Measurements from ENCODE around the gene DHCR7. TPM values are rescaled to one million over a fixed set of nuclear protein-coding genes. Genes with fewer than 3 reads are reported as not detected.
"Not testable (repeated sequence)": the region's sequence is repeated elsewhere in the genome, so short reads cannot be mapped to it uniquely, and the experiment has no call there.

DHCR7 gene
- polyA plus RNA-seq, 1 of the 3 experiments (the other 2 are of a cell fraction) = 21.4 TPM

DNA sequence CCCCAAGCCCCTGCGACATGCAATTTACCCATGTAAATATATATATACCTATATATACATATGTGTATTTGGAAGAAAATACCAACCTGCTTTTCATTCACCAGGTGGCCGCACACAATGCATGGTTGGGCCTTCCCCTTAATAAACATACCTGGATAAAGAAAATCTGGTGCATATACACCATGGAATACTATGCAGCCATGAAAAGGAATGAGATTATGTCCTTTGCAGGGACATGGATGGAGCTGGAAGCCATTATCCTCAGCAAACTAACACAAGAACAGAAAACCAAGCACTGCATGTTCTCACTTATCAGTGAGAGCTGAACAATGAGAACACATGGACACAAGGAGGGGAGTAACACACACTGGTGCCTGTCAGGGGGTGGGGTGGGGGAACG is 25.9 kb downstream of the DHCR7 start:
- H3K9ac ChIP-seq; H3K79me2 ChIP-seq (ENCODE audit: insufficient read depth); H3K4me1 ChIP-seq (ENCODE audit: control insufficient read depth in 1 of 2, insufficient read depth in 2 of 2, low read depth in 1 of 2, low read length in 1 of 2); H3K4me3 ChIP-seq (ENCODE audit: low read depth in 2 of 2, low read length in 1 of 2); H4K20me1 ChIP-seq (ENCODE audit: insufficient read depth); H2AFZ ChIP-seq (ENCODE audit: low read depth); H3K9me3 ChIP-seq; POLR2A ChIA-PET; H3K4me2 ChIP-seq; H3K36me3 ChIP-seq (replicated peaks in 1 of 2; ENCODE audit: control insufficient read depth in 1 of 2, insufficient read depth in 2 of 2, low read length in 1 of 2); H3K27ac ChIP-seq (ENCODE audit: low read depth in 2 of 2, low read length in 1 of 2); H3K27me3 ChIP-seq (ENCODE audit: insufficient read depth); H3F3A ChIP-seq (replicated peaks; ENCODE audit: insufficient read depth); H3K9me2 ChIP-seq; DNase-seq: not testable (repeated sequence)
- CTCF ChIA-PET = interaction anchor here (1.5 kb wide), 1 partner anchor 335 kb away, joined by 4 read pairs; no protein-coding TSS in a partner anchor
- 45% methylated on average over 3 of the region's 3 CpGs for WGBS (ENCODE audit: low lambda C conversion rate)

DNA sequence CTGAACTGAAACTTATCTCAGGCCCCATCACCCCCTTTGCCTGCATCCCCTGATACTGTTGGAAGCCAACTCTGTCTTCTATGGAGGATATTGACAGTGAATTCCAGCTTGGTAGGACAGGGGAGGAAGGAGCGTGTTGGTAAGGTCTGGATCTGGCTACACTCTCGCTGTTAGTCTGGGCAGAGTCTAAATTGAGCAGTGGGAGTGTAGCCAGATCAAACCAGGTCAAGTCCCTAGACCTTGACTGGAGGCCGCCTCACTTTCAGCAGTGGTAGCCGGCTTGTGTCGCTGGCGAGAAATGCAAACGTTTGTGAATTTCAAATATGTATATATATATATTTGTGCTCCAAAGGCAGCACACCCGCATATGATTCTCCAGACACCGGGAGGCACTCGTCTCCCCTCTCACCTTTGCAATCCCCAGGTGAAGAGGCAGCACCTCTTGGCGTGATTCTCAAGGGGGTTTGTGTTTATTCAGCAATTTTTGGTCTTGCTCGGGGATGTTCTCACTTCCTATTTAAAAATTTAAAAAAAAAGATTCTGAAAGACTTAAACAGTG is 26.7 kb downstream of the DHCR7 start:
- Histone ChIP-seq H3K4me1 (ENCODE audit: control insufficient read depth in 1 of 2, insufficient read depth in 2 of 2, low read depth in 1 of 2, low read length in 1 of 2) (no peaks in the 10 kb centered on the region; a peak in 1 of 4 replicates), H3K4me3 (ENCODE audit: low read depth in 2 of 2, low read length in 1 of 2) (no peak overlapping the region), H4K20me1 (ENCODE audit: insufficient read depth) (no peaks in the 10 kb centered on the region), H2AFZ (ENCODE audit: low read depth) (no peak overlapping the region), H3K9me3 (no peaks in the 10 kb centered on the region), H3K36me3 (replicated peaks in 1 of 2; ENCODE audit: control insufficient read depth in 1 of 2, insufficient read depth in 2 of 2, low read length in 1 of 2) (no peaks in the 10 kb centered on the region), H3F3A (replicated peaks; ENCODE audit: insufficient read depth) (no peaks in the 10 kb centered on the region), H3K27me3 (ENCODE audit: insufficient read depth) (no peaks in the 10 kb centered on the region), H3K9ac (no peak overlapping the region), H3K9me2 (no peaks in the 10 kb centered on the region), H3K79me2 (ENCODE audit: insufficient read depth) (no peaks in the 10 kb centered on the region), H3K4me2 (no peak overlapping the region), H3K27ac (ENCODE audit: low read depth in 2 of 2, low read length in 1 of 2) (no peak overlapping the region)
- DNase-seq = no peak
- POLR2A ChIA-PET = no interaction called here
- CTCF ChIA-PET = interaction anchor here (0.6 to 1.7 kb wide), 4 partner anchors 27 to 334 kb away, joined by 3 to 9 read pairs (median 4); no protein-coding TSS in a partner anchor
- 57% methylated on average over 12 of the region's 12 CpGs for WGBS (ENCODE audit: low lambda C conversion rate)
- TF ChIP-seq RFX5 (IDR thresholded peaks at IDR 0.05; ENCODE audit: low read length) = no peak
- TF ChIP-seq, protein P1, sequence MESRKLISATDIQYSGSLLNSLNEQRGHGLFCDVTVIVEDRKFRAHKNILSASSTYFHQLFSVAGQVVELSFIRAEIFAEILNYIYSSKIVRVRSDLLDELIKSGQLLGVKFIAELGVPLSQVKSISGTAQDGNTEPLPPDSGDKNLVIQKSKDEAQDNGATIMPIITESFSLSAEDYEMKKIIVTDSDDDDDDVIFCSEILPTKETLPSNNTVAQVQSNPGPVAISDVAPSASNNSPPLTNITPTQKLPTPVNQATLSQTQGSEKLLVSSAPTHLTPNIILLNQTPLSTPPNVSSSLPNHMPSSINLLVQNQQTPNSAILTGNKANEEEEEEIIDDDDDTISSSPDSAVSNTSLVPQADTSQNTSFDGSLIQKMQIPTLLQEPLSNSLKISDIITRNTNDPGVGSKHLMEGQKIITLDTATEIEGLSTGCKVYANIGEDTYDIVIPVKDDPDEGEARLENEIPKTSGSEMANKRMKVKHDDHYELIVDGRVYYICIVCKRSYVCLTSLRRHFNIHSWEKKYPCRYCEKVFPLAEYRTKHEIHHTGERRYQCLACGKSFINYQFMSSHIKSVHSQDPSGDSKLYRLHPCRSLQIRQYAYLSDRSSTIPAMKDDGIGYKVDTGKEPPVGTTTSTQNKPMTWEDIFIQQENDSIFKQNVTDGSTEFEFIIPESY (IDR thresholded peaks at IDR 0.05; ENCODE audit: borderline replicate concordance, low read depth) = no peak
- TF ChIP-seq, protein P2, sequence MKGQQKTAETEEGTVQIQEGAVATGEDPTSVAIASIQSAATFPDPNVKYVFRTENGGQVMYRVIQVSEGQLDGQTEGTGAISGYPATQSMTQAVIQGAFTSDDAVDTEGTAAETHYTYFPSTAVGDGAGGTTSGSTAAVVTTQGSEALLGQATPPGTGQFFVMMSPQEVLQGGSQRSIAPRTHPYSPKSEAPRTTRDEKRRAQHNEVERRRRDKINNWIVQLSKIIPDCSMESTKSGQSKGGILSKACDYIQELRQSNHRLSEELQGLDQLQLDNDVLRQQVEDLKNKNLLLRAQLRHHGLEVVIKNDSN (IDR thresholded peaks at IDR 0.05; ENCODE audit: borderline replicate concordance, low read depth) = no peak
- TF ChIP-seq EZH2phosphoT487 (IDR thresholded peaks at IDR 0.05; ENCODE audit: borderline replicate concordance, low read depth) = no peak
- TF ChIP-seq, protein P3, sequence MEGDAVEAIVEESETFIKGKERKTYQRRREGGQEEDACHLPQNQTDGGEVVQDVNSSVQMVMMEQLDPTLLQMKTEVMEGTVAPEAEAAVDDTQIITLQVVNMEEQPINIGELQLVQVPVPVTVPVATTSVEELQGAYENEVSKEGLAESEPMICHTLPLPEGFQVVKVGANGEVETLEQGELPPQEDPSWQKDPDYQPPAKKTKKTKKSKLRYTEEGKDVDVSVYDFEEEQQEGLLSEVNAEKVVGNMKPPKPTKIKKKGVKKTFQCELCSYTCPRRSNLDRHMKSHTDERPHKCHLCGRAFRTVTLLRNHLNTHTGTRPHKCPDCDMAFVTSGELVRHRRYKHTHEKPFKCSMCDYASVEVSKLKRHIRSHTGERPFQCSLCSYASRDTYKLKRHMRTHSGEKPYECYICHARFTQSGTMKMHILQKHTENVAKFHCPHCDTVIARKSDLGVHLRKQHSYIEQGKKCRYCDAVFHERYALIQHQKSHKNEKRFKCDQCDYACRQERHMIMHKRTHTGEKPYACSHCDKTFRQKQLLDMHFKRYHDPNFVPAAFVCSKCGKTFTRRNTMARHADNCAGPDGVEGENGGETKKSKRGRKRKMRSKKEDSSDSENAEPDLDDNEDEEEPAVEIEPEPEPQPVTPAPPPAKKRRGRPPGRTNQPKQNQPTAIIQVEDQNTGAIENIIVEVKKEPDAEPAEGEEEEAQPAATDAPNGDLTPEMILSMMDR (IDR thresholded peaks at IDR 0.05) = no peak
- TF ChIP-seq TEAD4 (IDR thresholded peaks at IDR 0.05; ENCODE audit: borderline replicate concordance, insufficient read depth) = no peak
- TF ChIP-seq FOXM1 (IDR thresholded peaks at IDR 0.05; ENCODE audit: low read depth) = no peak
